ENCODE measurements around the gene LRRC17.

- TF ChIP-seq CTCF (conservative IDR thresholded peaks at IDR 0.05; ENCODE audit: low read depth, low read length) (no peak), EZH2 (IDR thresholded peaks at IDR 0.05; ENCODE audit: low read length, unreplicated experiment) (no peak)
Observed at GRCh38 chr7:102908676-102909075, 4.1 kb upstream of the LRRC17 start.
